ENCODE data around the gene HYKK. TPM values are rescaled to one million over a fixed set of nuclear protein-coding genes. Genes with fewer than 3 reads are reported as not detected.
"Not testable (repeated sequence)": the region's sequence is repeated elsewhere in the genome, so short reads cannot be mapped to it uniquely, and the experiment has no call there.

The HYKK gene
- total RNA-seq, 3 donors from 2014 or later: 8.6 to 14.7 (median 10.9) TPM

DNA sequence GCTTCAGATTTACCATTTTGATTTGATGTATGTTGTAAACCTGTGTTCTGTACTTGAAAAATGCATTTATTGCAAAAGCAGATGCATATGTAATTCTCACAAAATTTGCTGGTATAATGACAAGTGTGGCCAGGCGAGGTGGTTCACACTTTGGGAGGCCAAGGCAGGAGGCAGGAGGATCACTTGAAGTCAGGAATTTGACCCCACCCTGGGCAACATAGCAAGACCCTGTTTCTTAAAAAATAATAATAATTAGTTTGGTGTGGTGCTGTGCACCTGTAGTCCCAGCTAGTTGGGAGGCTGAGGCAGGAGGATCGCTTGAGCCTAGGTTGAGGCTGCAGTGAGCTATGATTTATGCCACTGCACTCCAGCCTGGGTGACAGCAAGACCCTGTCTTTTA, 4.7 kb upstream of the HYKK start:
- Histone ChIP-seq H3K9me3 (no peaks in the 10 kb centered on the region), H3K27ac (no peak overlapping the region)
- intact Hi-C loops (cut with DNase I; ENCODE audit: low total_unique reads): no loop called here

DNA sequence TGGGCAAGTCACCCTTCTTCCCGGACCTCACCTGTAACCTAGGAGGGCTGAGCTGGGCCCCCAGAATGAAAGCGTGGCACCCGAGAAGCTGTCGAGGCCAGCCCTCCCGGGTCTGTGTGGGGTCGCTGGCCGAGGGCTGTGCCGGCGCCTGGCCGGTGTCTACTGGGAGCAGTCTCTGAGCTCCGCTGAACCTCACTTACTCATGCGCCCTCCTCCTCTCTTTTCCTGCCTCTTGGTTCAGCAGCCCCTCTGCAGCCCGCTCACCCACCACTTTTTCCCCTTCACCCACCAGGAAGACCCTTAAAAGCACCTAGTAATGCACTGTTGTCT, 419 bp downstream of the HYKK start:
- peak overlapping the region; percentile 70 to 75 for H3K27ac ChIP-seq
- peak overlapping the region; percentile 73 to 91 (median 84) for H3K4me3 ChIP-seq
- H3K36me3 ChIP-seq: no peaks in the 10 kb centered on the region
- no peaks in the 10 kb centered on the region for H3K4me1 ChIP-seq
- no peaks in the 10 kb centered on the region for H3K27me3 ChIP-seq
- H3K9me3 ChIP-seq: no peaks in the 10 kb centered on the region
- intact Hi-C loops (cut with DNase I; ENCODE audit: low total_unique reads): no loop called here
- DNase-seq (ENCODE audit: low spot score in 2 of 2): no peak
- TF ChIP-seq, protein P1, sequence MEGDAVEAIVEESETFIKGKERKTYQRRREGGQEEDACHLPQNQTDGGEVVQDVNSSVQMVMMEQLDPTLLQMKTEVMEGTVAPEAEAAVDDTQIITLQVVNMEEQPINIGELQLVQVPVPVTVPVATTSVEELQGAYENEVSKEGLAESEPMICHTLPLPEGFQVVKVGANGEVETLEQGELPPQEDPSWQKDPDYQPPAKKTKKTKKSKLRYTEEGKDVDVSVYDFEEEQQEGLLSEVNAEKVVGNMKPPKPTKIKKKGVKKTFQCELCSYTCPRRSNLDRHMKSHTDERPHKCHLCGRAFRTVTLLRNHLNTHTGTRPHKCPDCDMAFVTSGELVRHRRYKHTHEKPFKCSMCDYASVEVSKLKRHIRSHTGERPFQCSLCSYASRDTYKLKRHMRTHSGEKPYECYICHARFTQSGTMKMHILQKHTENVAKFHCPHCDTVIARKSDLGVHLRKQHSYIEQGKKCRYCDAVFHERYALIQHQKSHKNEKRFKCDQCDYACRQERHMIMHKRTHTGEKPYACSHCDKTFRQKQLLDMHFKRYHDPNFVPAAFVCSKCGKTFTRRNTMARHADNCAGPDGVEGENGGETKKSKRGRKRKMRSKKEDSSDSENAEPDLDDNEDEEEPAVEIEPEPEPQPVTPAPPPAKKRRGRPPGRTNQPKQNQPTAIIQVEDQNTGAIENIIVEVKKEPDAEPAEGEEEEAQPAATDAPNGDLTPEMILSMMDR (IDR thresholded peaks at IDR 0.05): no peak
- TF ChIP-seq POLR2AphosphoS5 (IDR thresholded peaks at IDR 0.05) (no peak), POLR2A (IDR thresholded peaks at IDR 0.05) (no peak)

More for the DNA sequence above, 4.7 kb upstream of the HYKK start:
- Histone ChIP-seq H3K27me3 (no peaks in the 10 kb centered on the region), H3K4me3 (no peak overlapping the region), H3K36me3 (no peaks in the 10 kb centered on the region), H3K4me1 (no peaks in the 10 kb centered on the region)
- TF ChIP-seq POLR2A (IDR thresholded peaks at IDR 0.05): no peak
- no peak for TF ChIP-seq POLR2AphosphoS5 (IDR thresholded peaks at IDR 0.05)
- TF ChIP-seq, protein P1 (IDR thresholded peaks at IDR 0.05): no peak
- DNase-seq (ENCODE audit: low spot score in 2 of 2): no peak

DNA sequence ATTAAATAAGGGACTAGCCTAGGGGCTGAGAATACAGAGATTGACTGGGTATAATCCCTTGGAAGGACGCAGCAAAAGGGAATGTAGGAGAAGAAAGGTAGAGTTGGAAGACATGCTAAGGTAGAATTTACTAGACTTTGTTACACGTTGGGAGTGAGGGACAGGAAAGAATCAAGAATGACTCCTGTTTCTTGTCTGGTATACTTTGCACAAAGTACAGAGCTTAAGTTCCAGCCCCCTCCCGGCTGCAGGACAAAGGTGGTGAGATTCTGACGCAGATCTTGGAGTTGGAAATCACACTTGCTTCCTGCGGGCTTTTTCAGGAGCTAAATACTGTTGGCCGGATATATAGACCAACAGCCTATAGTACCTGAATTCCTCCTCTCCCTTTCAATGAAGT, 895 bp downstream of the HYKK start:
- no peak for DNase-seq (ENCODE audit: low spot score in 2 of 2)
- H3K4me1 ChIP-seq: no peaks in the 10 kb centered on the region
- no peaks in the 10 kb centered on the region for H3K27me3 ChIP-seq
- H3K36me3 ChIP-seq: no peaks in the 10 kb centered on the region
- intact Hi-C loops (cut with DNase I; ENCODE audit: low total_unique reads): no loop called here
- peak overlapping the region in 1 of 2 donors; percentile 75 for H3K27ac ChIP-seq
- H3K9me3 ChIP-seq: no peaks in the 10 kb centered on the region
- H3K4me3 ChIP-seq: peak overlapping the region; percentile 73 to 91 (median 84)
- TF ChIP-seq, protein P1 (IDR thresholded peaks at IDR 0.05): no peak
- TF ChIP-seq POLR2AphosphoS5 (IDR thresholded peaks at IDR 0.05) (no peak), POLR2A (IDR thresholded peaks at IDR 0.05) (no peak)

DNA sequence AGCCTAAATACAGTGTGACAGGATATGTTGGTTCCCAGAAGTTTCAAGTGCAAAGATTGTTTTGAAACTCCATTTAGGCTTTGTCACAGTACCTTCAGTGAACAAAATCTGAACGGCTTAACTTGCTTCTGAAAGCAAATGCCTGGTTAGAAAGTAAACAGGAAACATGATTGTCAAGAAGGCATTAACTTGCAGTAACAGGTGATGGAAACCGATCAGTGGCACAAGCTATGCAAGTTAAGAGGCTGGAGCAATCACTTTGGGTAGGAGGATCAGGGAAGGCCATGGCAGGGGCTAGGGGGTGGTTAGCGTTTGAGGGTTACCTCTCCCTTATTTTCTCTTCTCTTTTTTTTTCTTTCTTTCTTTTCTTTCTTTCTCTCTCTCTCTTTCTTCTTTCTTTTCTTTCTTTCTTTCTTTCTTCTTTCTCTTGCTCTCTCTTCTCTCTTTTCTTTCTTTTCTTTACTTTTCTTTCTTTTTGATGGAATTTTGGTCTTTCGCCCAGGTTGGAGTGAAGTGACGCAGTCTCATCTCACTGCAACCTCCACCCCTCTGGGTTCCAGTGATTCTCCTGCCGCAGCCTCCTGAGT, 2.4 kb downstream of the HYKK start:
- TF ChIP-seq, protein P1 (IDR thresholded peaks at IDR 0.05): no peak
- H3K4me1 ChIP-seq: no peaks in the 10 kb centered on the region
- no peaks in the 10 kb centered on the region for H3K27me3 ChIP-seq
- intact Hi-C loops (cut with DNase I; ENCODE audit: low total_unique reads): no loop called here
- H3K36me3 ChIP-seq: no peaks in the 10 kb centered on the region
- no peak overlapping the region for H3K4me3 ChIP-seq
- H3K27ac ChIP-seq: no peak overlapping the region
- no peaks in the 10 kb centered on the region for H3K9me3 ChIP-seq
- no peak for DNase-seq (ENCODE audit: low spot score in 2 of 2)

DNA sequence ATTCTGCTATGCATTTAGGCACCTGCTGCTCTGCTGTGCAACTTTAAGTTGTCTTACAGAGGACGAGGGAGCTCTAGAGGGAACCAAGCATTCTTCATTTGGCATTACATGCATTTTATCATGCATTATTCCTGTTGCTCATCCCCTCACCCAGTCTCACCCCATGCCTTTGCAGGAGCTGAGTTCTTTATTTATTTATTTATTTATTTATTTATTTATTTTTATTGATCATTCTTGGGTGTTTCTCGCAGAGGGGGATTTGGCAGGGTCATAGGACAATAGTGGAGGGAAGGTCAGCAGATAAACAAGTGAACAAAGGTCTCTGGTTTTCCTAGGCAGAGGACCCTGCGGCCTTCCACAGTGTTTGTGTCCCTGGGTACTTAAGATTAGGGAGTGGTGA, 12.7 kb downstream of the HYKK start:
- H3K9me3 ChIP-seq; H3K4me1 ChIP-seq; DNase-seq (ENCODE audit: low spot score in 2 of 2); intact Hi-C loops (cut with DNase I; ENCODE audit: low total_unique reads); H3K4me3 ChIP-seq; H3K36me3 ChIP-seq; H3K27me3 ChIP-seq; H3K27ac ChIP-seq: not testable (repeated sequence)

DNA sequence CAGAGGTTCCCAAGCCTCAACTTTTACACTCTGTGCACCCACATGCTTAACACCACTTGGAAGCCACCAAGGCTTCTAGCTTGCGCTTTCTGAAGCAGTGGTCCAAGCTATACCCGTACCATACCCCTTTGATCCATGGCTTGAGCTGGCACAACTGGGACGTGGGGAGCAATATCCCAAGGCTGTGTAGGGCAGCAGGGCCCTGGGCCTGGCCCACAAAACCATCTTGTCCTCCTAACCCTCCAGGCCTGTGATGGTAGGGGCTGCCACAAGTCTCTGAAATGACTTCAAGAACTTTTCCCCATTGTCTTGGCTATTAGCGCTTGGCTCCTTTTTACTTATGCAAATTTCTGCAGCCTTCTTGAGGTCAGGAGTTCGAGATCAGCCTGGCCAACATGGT, 16.9 kb downstream of the HYKK start:
- Histone ChIP-seq H3K36me3 (no peaks in the 10 kb centered on the region), H3K4me3 (no peak overlapping the region), H3K9me3 (no peaks in the 10 kb centered on the region), H3K27me3 (no peaks in the 10 kb centered on the region), H3K27ac (no peak overlapping the region), H3K4me1 (no peaks in the 10 kb centered on the region)
- intact Hi-C loops (cut with DNase I; ENCODE audit: low total_unique reads): no loop called here
- TF ChIP-seq POLR2A (IDR thresholded peaks at IDR 0.05) (no peak), POLR2AphosphoS5 (IDR thresholded peaks at IDR 0.05) (no peak)
- TF ChIP-seq, protein P1 (IDR thresholded peaks at IDR 0.05): no peak
- no peak for DNase-seq (ENCODE audit: low spot score in 2 of 2)

All from breast epithelium (tissue), 4 donors.